DMS 273 treated with DMSO at 0.1 percent for 48 hours (cell line): Measurements from ENCODE around the gene PRDX2.
"Not testable (repeated sequence)": the region's sequence is repeated elsewhere in the genome, so short reads cannot be mapped to it uniquely, and the experiment has no call there.

Experiments used
- DNase-seq: peaks from one replicate; lab custom pipeline; 2025; lab: John Stamatoyannopoulos, UW

Gene PRDX2

DNA sequence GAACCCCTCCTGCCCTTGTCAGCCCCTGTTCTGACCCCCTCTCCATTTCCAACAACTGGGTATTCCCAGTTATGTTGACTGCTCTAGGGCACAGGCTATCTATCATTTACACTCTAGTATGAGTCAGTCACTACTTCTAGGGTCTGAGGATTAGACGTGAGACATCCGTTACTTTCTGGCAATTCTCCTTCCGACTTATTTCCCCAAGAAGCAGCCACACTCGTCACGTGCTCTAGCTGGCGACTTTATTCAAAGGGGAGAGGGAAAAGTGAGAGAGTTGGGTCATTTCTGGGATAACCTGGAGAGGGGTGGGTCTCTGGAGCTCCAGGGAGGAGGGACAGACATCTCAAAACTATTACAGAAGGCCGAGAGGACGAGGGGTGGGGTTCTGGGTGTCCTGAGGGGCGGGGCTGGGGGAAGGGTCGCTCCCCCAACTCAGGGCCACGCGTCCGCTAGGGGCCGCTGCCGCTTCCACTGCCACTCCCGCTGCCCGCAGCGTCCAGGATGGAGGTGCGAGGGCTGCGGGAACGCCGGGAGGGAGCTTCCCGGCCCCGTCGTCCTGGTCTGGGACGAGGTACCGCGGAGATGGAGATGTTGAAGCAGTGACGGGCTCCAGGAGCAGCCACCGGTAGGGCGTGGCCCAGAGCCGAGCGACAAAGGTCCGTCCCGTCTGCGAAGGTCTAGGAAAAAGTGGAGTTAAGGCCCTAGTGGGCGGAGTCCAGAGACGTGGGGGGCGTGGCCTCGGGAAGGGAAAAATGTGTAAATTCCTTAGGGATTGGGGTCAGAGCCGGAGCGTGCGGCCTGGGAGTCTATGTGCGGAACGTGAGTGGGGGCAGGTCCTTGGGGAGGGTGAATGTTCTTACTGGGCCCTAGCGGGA, 23.9 kb upstream of the PRDX2 start:
- DNase-seq, result no peak

DNA sequence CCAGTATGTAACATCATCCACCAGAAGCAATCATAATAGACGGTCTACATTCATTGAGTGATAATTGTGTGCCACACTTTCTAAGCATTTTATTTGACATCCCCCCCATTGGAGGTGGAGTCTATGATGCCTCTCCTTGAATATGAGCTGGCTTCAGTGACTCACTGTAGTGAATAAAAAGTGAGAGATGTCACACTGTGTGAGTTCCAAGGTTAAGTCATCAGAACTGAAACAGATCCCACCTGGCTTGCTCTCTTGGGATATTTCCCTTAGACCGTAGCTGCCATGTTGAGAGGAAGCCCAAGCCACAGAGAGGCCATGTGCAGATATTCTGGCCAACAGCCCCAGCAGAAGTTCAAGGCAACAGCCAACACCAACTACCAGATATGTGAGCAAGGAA, 20.2 kb upstream of the PRDX2 start:
- no peak for DNase-seq

DNA sequence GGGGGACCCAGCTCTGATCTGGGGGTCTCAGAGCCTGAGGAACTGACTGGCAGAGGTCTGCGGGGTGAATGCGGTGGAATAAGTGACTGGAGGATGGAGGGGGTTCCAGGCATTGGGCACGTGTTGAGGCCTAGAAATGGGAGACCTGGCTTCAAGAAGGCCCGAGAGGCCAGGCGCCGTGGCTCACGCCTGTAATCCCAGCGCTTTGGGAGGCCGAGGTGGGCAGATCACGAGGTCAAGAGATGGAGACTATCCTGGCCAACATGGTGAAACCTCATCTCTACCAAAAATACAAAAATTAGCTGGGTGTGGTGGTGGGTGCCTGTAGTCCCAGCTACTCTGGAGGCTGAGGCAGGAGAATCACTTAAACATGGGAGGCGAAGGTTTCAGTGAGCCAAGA, 16.2 kb upstream of the PRDX2 start:
- DNase-seq, result not testable (repeated sequence)

DNA sequence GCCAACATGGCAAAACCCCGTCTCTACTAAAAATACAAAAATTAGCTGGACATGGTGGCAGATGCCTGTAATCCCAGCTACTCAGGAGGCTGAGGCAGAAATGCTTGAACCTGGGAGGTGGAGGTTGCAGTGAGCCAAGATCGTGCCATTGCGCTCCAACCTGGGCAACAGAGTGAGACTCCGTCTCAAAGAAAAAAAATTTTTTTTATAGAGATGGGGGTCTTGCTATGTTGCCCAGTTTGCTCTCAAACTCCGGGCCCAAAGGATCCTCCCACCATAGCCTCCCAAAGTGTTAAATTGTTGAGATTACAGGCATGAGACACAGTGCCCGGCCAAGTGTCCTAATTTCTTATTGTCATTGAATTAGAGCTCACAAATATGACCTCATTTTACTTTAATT, 15.6 kb upstream of the PRDX2 start:
- not testable (repeated sequence) for DNase-seq

DNA sequence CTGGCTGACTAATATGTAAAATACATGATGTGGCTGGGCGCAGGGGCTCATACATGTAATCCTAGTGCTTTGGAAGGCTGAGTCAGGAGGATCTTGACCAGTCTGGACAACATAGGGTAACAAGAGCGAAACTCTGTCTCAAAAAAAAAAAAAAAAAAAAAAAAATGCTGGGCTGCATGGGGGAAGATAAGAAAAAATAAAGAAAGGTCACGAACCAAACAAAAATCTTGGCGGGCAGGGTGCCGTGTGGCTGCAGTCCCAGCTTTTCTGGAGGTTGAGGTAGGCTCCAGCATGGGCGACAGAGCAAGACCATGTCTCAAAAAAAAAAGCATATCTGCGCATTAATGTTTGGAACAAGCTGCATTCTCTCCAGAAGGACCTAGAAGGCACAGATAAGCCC, 13.5 kb upstream of the PRDX2 start:
- DNase-seq, result no peak

DNA sequence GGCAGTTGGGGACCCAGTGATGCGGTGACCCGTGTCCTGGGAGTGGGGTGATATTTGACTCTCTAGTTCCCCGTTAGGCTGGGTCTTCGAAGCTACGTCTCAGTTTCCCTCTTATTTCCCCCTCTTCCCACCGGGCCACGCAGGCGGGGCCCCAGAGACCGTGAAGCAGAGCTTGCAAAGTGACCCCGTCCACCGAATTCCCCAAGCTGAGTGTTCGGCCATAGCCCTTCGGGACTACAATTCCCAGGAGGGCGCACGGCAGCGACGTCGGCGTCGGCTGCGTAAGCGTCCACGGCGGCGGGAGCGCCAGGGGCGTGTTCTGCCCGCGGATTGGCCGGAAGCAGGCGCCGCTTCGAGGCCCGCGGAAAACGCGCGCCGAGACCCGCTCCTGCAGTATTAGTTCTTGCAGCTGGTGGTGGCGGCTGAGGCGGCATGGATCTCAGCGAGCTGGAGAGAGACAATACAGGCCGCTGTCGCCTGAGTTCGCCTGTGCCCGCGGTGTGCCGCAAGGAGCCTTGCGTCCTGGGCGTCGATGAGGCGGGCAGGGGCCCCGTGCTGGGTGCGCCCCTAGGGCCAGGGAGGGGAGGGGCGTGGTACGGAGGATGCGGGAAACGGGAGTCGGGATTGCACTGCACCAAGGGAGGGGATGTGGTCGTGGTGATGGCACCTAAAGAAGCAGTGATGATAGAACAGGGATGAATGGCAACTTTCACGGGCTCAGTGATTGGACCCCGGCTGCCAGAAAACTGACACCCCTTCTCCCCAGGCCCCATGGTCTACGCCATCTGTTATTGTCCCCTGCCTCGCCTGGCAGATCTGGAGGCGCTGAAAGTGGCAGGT, 4.9 kb upstream of the PRDX2 start, which contains the start of gene RNASEH2A:
Gene RNASEH2A (plus strand): TSS at position 343 of the 840 bp plus-strand sequence. CDS start 90 bp downstream, at position 433.
- peak; percentile 77 for DNase-seq

DNA sequence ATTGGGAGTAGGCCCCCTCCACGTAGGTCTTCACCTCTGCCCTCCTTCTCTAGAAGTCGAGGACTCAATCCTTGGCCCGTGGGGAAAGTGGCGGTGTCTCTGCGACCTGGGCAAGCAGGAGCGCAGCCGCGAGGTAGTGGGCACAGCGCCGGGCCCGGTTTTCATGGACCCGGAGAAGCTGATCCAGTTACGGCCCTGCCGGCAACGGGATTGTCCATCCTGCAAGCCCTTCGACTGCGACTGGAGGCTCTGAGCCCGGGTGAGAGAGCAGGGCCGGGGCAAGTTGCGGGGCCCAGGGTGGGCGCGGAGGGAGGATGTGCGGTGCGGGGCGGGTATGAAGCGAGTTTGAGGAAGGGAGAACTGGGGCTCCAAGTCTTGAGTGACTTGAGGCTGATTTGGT, 2.5 kb upstream of the PRDX2 start:
- no peak for DNase-seq

DNA sequence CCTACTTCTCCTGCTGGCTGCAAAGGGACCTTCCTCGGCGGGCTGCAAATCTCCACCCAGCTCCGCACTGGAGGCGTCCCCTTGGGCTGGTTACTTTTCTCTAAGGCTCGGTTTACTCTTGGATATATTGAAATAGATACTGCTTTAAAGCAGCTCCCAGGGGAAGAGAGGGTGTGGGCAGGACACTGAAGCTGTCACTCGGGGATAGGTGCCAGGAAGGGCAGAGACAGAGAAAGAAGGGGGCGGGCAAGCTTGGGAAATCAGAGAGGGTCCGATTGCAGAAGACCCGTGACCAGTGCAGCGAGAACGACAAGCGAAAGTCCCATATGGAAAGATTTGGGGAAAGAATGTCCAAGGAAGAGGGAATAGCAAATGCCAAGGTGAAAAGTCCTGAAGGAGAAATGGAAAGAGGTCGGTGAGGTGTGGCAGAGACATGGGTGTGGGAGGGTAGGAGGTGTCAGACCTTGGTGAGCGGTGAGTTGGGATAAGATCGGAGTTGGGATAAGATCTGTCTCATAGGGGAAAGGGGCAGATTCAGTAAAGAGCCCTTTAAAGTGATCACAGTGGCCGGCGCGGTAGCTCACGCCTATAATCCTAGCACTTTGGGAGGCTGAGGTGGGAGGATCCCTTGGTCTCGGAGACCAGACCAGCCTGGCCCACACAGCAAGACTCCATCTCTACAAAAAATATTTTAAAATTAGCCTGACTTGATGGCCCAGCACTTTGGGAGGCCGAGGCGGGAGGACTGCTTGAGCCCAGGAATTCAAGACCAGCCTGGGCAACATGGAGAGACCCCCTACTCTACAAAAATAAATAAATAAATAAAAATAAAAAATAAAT, 887 bp upstream of the PRDX2 start:
- DNase-seq, result no peak

DNA sequence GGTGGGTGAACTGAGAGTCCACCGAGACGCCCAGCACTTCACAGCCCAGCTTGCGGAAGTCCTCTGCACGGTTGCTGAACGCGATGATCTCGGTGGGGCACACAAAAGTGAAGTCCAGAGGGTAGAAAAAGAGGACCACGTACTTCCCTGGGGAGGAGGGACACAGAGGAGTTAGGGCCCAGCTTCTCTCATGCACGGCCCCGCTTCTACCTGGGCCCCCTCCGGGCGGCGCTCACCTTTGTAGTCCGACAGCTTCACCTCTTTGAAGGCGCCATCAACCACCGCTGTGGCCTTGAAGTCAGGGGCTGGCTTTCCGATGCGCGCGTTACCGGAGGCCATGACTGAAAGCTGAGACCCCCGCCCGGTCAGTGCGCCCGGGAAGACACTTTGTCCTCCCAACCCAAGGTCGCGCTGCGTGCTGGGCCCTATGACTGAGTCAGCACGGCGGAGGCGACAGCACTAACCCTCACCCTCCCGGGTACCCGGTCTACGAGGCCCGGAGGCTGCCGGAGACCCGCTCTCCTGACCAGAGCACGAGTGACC, 606 bp downstream of the PRDX2 start:
- DNase-seq, result no peak

DNA sequence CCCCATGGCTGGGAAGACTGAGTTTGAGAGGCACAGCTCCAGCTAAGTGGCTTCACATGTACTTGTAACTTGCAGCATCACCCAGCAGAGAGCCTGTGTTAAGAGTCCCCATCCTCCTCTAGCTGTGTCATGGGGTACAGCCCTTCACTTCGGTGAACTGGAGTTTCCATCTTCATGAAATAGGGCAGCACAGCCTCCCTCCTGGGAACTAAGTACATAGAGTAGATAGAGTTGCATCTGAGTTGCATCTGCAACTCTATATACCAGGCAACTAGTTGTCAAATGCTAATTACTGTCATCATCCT, 1.2 kb downstream of the PRDX2 start:
- no peak for DNase-seq

DNA sequence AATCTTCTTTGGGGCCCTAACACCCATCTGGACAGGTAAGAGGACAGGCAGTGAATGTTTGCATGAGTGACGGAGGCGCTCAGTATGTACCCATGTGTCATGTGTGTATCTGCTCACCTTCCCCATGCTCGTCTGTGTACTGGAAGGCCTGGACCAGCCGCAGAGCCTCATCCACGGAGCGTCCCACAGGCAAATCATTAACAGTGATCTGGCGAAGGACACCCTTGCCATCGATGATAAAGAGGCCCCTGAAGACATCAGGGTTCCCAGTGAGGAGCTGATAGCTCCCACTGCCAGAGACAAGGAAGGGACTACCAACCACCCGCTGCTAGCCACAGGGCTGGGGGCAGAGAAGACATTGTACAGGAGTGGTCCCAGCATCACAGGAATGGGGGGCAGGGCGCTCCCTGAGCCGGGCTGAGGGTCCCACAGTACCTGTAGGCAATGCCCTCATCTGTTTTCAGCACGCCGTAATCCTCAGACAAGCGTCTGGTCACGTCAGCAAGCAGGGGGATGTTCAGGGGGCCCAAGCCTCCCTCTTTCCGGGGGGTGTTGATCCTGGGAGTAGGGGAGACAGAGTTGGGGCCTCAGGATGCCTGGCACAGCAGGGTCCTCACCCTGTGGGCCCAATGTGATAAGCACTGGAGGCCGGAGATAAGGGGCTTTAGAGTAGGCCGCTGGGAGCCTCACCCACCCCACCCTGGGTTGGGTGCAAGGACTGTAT, 1.7 kb downstream of the PRDX2 start:
- no peak for DNase-seq

DNA sequence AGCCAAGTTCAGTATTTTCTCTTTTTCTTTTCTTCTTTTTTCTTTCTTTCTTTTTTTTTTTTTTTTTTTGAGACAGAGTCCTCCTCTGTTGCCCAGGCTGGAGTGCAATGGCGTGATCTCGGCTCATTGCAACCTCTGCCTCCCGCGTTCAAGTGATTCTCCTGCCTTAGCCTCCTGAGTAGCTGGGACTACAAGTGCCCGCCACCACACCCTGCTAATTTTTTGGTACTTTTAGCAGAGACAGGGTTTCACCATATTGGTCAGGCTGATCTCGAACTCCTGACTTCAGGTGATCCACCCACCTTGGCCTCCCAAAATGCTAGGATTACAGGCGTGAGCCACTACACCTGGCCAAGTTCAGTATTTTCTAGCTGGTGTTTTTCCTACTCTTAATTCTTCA, 4.0 kb downstream of the PRDX2 start:
- not testable (repeated sequence) for DNase-seq

DNA sequence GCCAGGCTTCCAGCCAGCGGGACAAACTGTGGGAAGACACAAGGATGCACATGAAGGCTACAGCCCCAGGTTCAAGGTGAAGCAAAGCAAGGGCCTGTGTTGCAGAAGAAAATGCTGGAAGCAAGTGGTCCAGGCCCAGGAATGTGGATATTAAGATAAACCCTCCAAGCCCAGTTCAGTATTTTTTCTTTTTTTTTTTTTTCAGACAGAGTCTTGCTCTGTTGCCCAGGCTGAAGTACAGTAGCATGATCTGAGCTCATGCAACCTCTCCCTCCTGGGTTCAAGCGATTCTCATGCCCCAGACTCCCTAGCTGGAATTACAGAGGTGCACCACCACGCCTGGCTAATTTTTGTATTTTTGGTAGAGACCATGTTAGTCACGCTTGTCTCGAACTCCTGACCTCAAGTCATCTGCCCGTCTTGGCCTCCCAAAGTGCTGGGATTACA, 4.4 kb downstream of the PRDX2 start:
- DNase-seq, result no peak

DNA sequence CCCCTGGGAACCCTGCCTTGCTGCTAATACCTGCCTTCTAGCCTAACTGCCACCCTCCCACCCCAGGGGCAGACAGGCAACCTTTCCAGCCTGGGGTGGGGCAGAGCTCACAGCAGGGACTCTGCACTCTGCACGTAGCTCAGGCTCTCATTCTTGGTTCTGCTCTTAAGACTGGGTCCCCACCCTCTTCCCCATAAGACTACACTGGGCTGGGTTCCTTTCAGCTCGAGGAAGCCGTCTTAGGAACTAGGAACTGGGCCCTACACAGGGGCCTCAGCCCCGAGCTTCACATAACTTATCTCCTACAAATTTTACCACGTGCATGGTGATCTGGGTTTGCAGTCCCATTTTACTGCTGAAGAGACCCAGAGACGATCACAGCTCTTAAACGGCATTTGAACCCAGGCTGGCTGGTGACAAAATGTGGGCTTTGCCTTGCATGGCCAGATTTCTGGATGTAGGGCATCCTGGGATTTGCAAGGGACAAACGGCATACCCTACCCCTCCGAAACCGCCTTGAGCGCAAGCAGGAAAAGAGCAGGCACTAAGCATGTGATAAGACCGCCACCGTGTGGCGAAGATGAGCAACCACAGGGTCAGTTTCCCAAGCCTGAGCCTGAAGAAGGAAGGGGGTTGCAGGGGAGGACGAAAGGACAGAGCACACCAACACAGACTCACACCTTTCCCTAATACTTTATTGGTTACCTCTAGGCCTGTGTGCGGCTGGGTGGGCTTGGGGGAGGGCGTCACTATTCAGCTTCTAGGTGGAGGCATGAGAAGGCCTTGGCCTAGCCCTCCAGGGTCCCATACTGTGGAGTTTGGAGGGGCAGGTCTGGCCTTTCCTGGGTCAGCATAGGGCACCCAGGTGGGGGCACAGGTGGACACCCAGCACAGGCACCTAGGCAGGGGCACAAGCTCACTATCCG, 5.2 kb downstream of the PRDX2 start:
- DNase-seq, result peak; percentile 61

DNA sequence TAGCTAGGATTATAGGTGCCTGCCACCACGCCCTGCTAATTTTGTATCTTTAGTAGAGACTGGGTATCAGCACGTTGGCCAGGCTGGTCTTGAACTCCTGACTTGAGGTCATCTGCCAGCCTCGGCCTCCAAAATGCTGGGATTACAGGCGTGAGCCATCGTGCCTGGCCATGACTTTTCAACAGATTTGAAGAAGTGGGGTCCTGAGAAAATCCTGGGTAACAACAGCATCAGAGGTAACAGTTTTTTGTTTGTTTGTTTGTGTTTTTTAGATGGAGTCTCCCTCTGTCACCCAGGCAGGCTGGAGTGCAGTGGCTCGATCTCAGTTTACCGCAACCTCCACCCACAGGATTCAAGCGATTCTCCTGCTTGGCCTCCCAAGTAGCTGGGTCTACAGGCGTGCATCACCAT, 6.6 kb downstream of the PRDX2 start:
- no peak for DNase-seq

DNA sequence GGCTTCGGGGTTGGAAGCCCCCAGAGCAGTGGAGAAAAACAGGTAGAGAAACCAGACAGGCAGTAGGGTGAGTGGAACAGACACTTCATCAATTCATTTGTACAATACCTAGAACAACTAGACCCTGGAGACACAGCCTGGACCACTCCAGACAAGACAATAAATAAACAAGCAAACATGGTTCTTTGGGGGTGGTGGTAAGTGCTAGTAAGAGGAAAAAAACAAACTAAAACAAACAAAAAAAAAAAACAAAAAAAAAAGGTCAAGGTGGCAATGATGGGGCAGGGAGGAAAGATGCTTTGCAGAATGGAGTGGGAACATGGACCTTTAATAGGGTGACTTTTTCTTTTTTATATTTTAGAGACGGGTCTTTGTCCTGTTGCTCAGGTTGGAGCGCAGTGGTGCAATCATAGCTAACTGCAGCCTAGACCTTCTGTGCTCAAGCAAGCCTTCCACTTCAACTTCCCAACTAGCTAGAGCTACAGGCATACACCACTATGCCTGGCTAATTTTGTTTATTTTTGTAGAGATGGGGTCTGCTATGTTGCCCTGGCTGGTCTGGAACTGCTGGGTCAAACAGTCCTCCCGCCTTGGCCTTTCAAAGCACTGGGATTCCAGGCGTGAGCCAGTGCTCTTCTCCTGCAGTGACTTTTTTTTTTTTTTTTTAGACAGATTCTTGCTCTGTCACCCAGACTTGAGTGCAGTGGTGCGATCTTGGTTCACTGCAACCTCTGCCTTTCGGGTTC, 7.2 kb downstream of the PRDX2 start:
- DNase-seq, result no peak

DNA sequence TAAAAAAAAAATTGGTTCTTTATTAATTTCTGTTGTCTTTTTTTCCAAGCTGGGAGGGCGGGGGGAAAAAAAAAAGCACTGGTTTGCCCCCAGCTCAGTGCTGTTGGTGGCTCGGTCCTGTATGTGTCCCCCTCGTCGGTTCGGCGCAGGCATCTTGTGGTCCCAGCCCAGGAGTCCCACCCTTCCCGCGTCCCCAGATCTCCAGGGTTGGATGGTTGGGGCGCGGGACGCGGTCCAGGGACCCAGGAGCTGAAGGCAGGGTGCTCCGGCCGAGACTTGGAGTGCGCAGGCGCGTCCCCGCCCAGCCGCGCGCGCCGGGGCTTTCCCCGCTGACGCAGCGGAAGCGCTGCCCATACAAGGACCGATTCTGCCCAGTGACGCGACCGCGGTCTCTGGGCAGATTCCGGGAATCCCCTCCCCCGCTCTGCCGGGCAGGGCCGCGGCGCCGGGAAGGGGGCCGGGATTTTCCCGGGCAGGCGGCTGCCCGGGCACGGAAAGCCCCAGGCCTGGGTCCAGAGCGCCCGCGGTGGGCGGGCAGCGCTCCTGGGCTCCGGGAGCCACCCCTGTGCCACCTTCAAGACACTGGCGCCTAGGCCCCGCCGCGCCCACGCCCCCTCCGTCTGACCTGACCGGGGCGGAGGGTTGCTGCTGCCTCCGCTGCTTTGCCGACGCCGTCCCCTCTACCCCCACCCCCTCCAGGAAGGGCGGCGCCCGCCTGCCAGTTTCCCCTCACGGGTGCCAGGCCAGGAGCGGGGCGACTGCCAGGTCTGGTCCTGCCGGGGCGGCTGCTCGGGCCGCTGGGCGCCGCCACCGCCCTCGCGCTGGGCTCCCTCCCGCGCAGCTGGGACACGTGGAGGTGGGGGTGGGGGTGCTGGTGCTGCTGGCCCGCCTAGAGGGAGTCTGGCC, 8.1 kb downstream of the PRDX2 start:
- DNase-seq, result peak; percentile 78

DNA sequence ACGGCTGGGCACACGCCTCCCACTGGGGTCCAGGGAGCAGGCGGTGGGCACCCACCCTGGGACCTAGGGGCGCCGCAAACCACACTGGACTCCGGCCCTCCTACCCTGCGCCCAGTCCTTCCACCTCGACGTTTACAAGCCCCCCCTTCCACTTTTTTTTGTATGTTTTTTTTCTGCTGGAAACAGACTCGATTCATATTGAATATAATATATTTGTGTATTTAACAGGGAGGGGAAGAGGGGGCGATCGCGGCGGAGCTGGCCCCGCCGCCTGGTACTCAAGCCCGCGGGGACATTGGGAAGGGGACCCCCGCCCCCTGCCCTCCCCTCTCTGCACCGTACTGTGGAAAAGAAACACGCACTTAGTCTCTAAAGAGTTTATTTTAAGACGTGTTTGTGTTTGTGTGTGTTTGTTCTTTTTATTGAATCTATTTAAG, 8.7 kb downstream of the PRDX2 start:
- DNase-seq, result no peak
